ENCODE data around the gene ZFAND2A.
"Not testable (repeated sequence)": the region's sequence is repeated elsewhere in the genome, so short reads cannot be mapped to it uniquely, and the experiment has no call there.

The ZFAND2A gene

GRCh38 chr7:1197997-1198625 is 38.1 kb upstream of the ZFAND2A start:
- no peaks in the 10 kb centered on the region for H3K9me3 ChIP-seq (ENCODE audit: control extremely low read depth in 1 of 5, control insufficient read depth in 4 of 5, insufficient read depth in 2 of 5, low read depth in 1 of 5, low read length in 4 of 5)
- no peak overlapping the region for H3K4me3 ChIP-seq (ENCODE audit: control insufficient read depth in 1 of 7, extremely low read depth in 1 of 7, insufficient read depth in 4 of 7, low read depth in 2 of 7, low read length in 6 of 7)
- no peaks in the 10 kb centered on the region for H3K36me3 ChIP-seq (ENCODE audit: control insufficient read depth in 4 of 4, insufficient read depth in 4 of 4, low read length in 3 of 4)
- H3K27me3 ChIP-seq (replicated peaks in 2 of 5; ENCODE audit: control insufficient read depth in 4 of 5, insufficient read depth in 5 of 5, low read length in 4 of 5), result peaks cover 2 to 36% (median 5%) of the 10 kb centered on the region in 5 experiments
- no peak overlapping the region for H3K27ac ChIP-seq (ENCODE audit: insufficient read depth in 1 of 2, low read depth in 1 of 2, low read length in 2 of 2, poor library complexity in 1 of 2, severe bottlenecking in 2 of 2)
- peaks cover 0 to 8% (median 0%) of the 10 kb centered on the region in 4 experiments for H3K4me1 ChIP-seq (ENCODE audit: control extremely low read depth in 1 of 4, control insufficient read depth in 4 of 4, insufficient read depth in 4 of 4, low read length in 3 of 4)
- CTCF ChIA-PET, result no interaction called here
- no peak for DNase-seq
- WGBS (ENCODE audit: insufficient coverage), result 69% methylated on average over 4 of the region's 15 CpGs
- POLR2A ChIA-PET, result no interaction called here

- Histone ChIP-seq H3K27ac (ENCODE audit: insufficient read depth in 1 of 2, low read depth in 1 of 2, low read length in 2 of 2, poor library complexity in 1 of 2, severe bottlenecking in 2 of 2) (no peak overlapping the region), H3K27me3 (replicated peaks in 2 of 5; ENCODE audit: control insufficient read depth in 4 of 5, insufficient read depth in 5 of 5, low read length in 4 of 5) (peaks cover 2 to 36% (median 5%) of the 10 kb centered on the region in 5 experiments), H3K4me3 (ENCODE audit: control insufficient read depth in 1 of 7, extremely low read depth in 1 of 7, insufficient read depth in 4 of 7, low read depth in 2 of 7, low read length in 6 of 7) (no peak overlapping the region), H3K9me3 (ENCODE audit: control extremely low read depth in 1 of 5, control insufficient read depth in 4 of 5, insufficient read depth in 2 of 5, low read depth in 1 of 5, low read length in 4 of 5) (no peaks in the 10 kb centered on the region), H3K4me1 (ENCODE audit: control extremely low read depth in 1 of 4, control insufficient read depth in 4 of 4, insufficient read depth in 4 of 4, low read length in 3 of 4) (peaks cover 0 to 17% (median 9%) of the 10 kb centered on the region in 4 experiments), H3K36me3 (ENCODE audit: control insufficient read depth in 4 of 4, insufficient read depth in 4 of 4, low read length in 3 of 4) (no peaks in the 10 kb centered on the region)
- DNase-seq, result no peak
- CTCF ChIA-PET, result no interaction called here
- POLR2A ChIA-PET, result interaction anchor here (0.6 kb wide), 1 partner anchor 205 kb away, joined by 3 read pairs; no protein-coding TSS in a partner anchor
- 94% methylated on average over 5 of the region's 6 CpGs for WGBS (ENCODE audit: insufficient coverage)
These were observed 37.0 kb upstream of the ZFAND2A start for GRCh38 chr7:1196950-1197349.

GRCh38 chr7:1196441-1196840 is 36.4 kb upstream of the ZFAND2A start:
- H3K27me3 ChIP-seq (replicated peaks in 2 of 5; ENCODE audit: control insufficient read depth in 4 of 5, insufficient read depth in 5 of 5, low read length in 4 of 5), result peaks cover 2 to 31% (median 5%) of the 10 kb centered on the region in 5 experiments
- H3K36me3 ChIP-seq (ENCODE audit: control insufficient read depth in 4 of 4, insufficient read depth in 4 of 4, low read length in 3 of 4); H3K27ac ChIP-seq (ENCODE audit: insufficient read depth in 1 of 2, low read depth in 1 of 2, low read length in 2 of 2, poor library complexity in 1 of 2, severe bottlenecking in 2 of 2); CTCF ChIA-PET; H3K9me3 ChIP-seq (ENCODE audit: control extremely low read depth in 1 of 5, control insufficient read depth in 4 of 5, insufficient read depth in 2 of 5, low read depth in 1 of 5, low read length in 4 of 5); H3K4me3 ChIP-seq (ENCODE audit: control insufficient read depth in 1 of 7, extremely low read depth in 1 of 7, insufficient read depth in 4 of 7, low read depth in 2 of 7, low read length in 6 of 7): not testable (repeated sequence)
- POLR2A ChIA-PET, result interaction anchor here (0.6 kb wide), 1 partner anchor 206 kb away, joined by 3 read pairs; no protein-coding TSS in a partner anchor
- no CpG with 5 or more reads among the region's 4 CpGs for WGBS (ENCODE audit: insufficient coverage)
- H3K4me1 ChIP-seq (ENCODE audit: control extremely low read depth in 1 of 4, control insufficient read depth in 4 of 4, insufficient read depth in 4 of 4, low read length in 3 of 4), result peaks cover 2 to 22% (median 12%) of the 10 kb centered on the region in 4 experiments
- DNase-seq, result peak in 2 of 3 donors; percentile 23 to 31

- no peak overlapping the region for H3K27ac ChIP-seq (ENCODE audit: insufficient read depth in 1 of 2, low read depth in 1 of 2, low read length in 2 of 2, poor library complexity in 1 of 2, severe bottlenecking in 2 of 2)
- H3K4me3 ChIP-seq (ENCODE audit: control insufficient read depth in 1 of 7, extremely low read depth in 1 of 7, insufficient read depth in 4 of 7, low read depth in 2 of 7, low read length in 6 of 7), result no peak overlapping the region
- CTCF ChIA-PET, result interaction anchor here (0.5 to 3.3 kb wide), 22 partner anchors 8 to 281 kb away, joined by 3 to 15 read pairs (median 4); no protein-coding TSS in a partner anchor
- 44% methylated on average over 34 of the region's 36 CpGs for WGBS (ENCODE audit: insufficient coverage)
- peak in 2 of 3 donors; percentile 58 to 61 for DNase-seq
- H3K27me3 ChIP-seq (replicated peaks in 2 of 5; ENCODE audit: control insufficient read depth in 4 of 5, insufficient read depth in 5 of 5, low read length in 4 of 5), result peaks cover 0 to 19% (median 2%) of the 10 kb centered on the region in 5 experiments
- no peaks in the 10 kb centered on the region for H3K9me3 ChIP-seq (ENCODE audit: control extremely low read depth in 1 of 5, control insufficient read depth in 4 of 5, insufficient read depth in 2 of 5, low read depth in 1 of 5, low read length in 4 of 5)
- peaks cover 2 to 23% (median 12%) of the 10 kb centered on the region in 4 experiments for H3K4me1 ChIP-seq (ENCODE audit: control extremely low read depth in 1 of 4, control insufficient read depth in 4 of 4, insufficient read depth in 4 of 4, low read length in 3 of 4)
- POLR2A ChIA-PET, result no interaction called here
- no peaks in the 10 kb centered on the region for H3K36me3 ChIP-seq (ENCODE audit: control insufficient read depth in 4 of 4, insufficient read depth in 4 of 4, low read length in 3 of 4)
These were observed 33.8 kb upstream of the ZFAND2A start for GRCh38 chr7:1193593-1194424.

- ChIA-PET CTCF (interaction anchor here (0.6 to 3.3 kb wide), 10 partner anchors 9 to 282 kb away, joined by 3 to 30 read pairs (median 9); no protein-coding TSS in a partner anchor), POLR2A (interaction anchor here (0.5 kb wide), 1 partner anchor 39 kb away, joined by 3 read pairs; no protein-coding TSS in a partner anchor)
- Histone ChIP-seq H3K27me3 (replicated peaks in 2 of 5; ENCODE audit: control insufficient read depth in 4 of 5, insufficient read depth in 5 of 5, low read length in 4 of 5) (peaks cover 0 to 19% (median 2%) of the 10 kb centered on the region in 5 experiments), H3K4me3 (ENCODE audit: control insufficient read depth in 1 of 7, extremely low read depth in 1 of 7, insufficient read depth in 4 of 7, low read depth in 2 of 7, low read length in 6 of 7) (peak overlapping the region in 2 of 7 experiments; percentile 18 to 27), H3K4me1 (ENCODE audit: control extremely low read depth in 1 of 4, control insufficient read depth in 4 of 4, insufficient read depth in 4 of 4, low read length in 3 of 4) (peaks cover 2 to 23% (median 12%) of the 10 kb centered on the region in 4 experiments), H3K27ac (ENCODE audit: insufficient read depth in 1 of 2, low read depth in 1 of 2, low read length in 2 of 2, poor library complexity in 1 of 2, severe bottlenecking in 2 of 2) (no peak overlapping the region), H3K9me3 (ENCODE audit: control extremely low read depth in 1 of 5, control insufficient read depth in 4 of 5, insufficient read depth in 2 of 5, low read depth in 1 of 5, low read length in 4 of 5) (no peaks in the 10 kb centered on the region), H3K36me3 (ENCODE audit: control insufficient read depth in 4 of 4, insufficient read depth in 4 of 4, low read length in 3 of 4) (no peaks in the 10 kb centered on the region)
- DNase-seq, result peak; percentile 77 to 89 (median 87)
- 48% methylated on average over 13 of the region's 15 CpGs for WGBS (ENCODE audit: insufficient coverage)
These were observed 32.2 kb upstream of the ZFAND2A start for GRCh38 chr7:1192171-1192676.

- WGBS (ENCODE audit: insufficient coverage), result 97% methylated on average over 10 of the region's 10 CpGs
- Histone ChIP-seq H3K4me3 (ENCODE audit: control insufficient read depth in 1 of 7, extremely low read depth in 1 of 7, insufficient read depth in 4 of 7, low read depth in 2 of 7, low read length in 6 of 7) (no peak overlapping the region), H3K27me3 (replicated peaks in 2 of 5; ENCODE audit: control insufficient read depth in 4 of 5, insufficient read depth in 5 of 5, low read length in 4 of 5) (peaks cover 0 to 13% (median 2%) of the 10 kb centered on the region in 5 experiments), H3K4me1 (ENCODE audit: control extremely low read depth in 1 of 4, control insufficient read depth in 4 of 4, insufficient read depth in 4 of 4, low read length in 3 of 4) (peaks cover 2 to 23% (median 12%) of the 10 kb centered on the region in 4 experiments), H3K36me3 (ENCODE audit: control insufficient read depth in 4 of 4, insufficient read depth in 4 of 4, low read length in 3 of 4) (no peaks in the 10 kb centered on the region), H3K27ac (ENCODE audit: insufficient read depth in 1 of 2, low read depth in 1 of 2, low read length in 2 of 2, poor library complexity in 1 of 2, severe bottlenecking in 2 of 2) (no peak overlapping the region), H3K9me3 (ENCODE audit: control extremely low read depth in 1 of 5, control insufficient read depth in 4 of 5, insufficient read depth in 2 of 5, low read depth in 1 of 5, low read length in 4 of 5) (no peaks in the 10 kb centered on the region)
- ChIA-PET POLR2A (no interaction called here), CTCF (interaction anchor here (1.4 to 2.8 kb wide), 2 partner anchors 14 to 18 kb away, joined by 3 to 30 read pairs; no protein-coding TSS in a partner anchor)
- no peak for DNase-seq
These were observed 30.2 kb upstream of the ZFAND2A start for GRCh38 chr7:1189986-1190772.
